Gastrocnemius medialis (tissue), 4 donors: ENCODE results near the gene DCLRE1A.

Experiments used
- CTCF ChIP-seq, 5 experiments: fragments of 450-650 bp in 3 of 5; fragments of 200-600 bp in 2 of 5; sonication (generic) in 2 of 5; IDR thresholded peaks in 4 of 5; conservative IDR thresholded peaks in 1 of 5; 1 replicate in 4 of 5; 2 replicates in 1 of 5; pipeline ENCODE4 v1.5.1; 2016 to 2019; ENCODE audit warnings: antibody characterized with exemption in 5 of 5, mild to moderate bottlenecking in 3 of 5, moderate library complexity in 3 of 5
- POLR2A ChIP-seq, 2 donors: fragments of 450-650 bp; IDR thresholded peaks; one replicate each; pipeline ENCODE4 v1.6.1; 2017; ENCODE audit warnings: antibody characterized with exemption in 2 of 2, mild to moderate bottlenecking in 2 of 2, moderate library complexity in 2 of 2

GRCh38 chr10:113820507-113820906 lies 33.4 kb downstream of the DCLRE1A start:
- TF ChIP-seq POLR2A (IDR thresholded peaks at IDR 0.05) (no peak), CTCF (IDR thresholded peaks at IDR 0.05 in 4 of 5, conservative IDR thresholded peaks at IDR 0.05 in 1 of 5) (no peak)
